ENCODE results near the gene TASL.
"Not testable (repeated sequence)": the region's sequence is repeated elsewhere in the genome, so short reads cannot be mapped to it uniquely, and the experiment has no call there.

Gene TASL, protein sequence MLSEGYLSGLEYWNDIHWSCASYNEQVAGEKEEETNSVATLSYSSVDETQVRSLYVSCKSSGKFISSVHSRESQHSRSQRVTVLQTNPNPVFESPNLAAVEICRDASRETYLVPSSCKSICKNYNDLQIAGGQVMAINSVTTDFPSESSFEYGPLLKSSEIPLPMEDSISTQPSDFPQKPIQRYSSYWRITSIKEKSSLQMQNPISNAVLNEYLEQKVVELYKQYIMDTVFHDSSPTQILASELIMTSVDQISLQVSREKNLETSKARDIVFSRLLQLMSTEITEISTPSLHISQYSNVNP

DNA sequence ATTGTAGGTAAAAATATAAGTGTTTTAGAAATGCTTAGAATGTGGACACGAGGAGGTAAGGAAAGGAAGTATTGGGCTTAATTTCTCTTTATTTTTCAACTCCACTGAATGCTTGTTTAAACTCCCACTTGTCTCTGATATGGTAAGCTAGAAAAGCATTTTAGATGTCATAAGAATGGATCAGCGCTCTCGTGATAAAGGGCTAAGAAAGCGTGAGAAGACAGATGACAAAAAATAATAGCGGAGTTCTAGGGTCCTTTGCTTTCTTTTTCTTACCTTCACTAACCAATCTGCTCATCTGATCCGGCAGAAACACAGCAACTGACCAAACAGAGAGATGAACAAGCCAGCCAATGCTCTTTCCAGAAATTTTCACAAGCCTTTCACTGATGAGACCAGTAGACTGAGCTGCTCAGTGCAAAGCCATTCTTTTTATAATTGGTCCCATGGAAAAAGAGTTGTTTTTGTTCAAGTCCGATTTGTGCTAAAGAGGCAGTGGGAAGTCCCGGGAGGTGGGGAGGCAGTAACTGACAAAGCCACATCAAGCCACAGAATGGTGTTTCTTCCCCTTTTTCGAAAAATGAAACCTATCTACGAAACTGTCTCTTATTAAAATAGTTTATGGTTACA is at the start of gene TASL:
TASL (minus strand) TSS at position 405 of the 630 bp plus-strand sequence. CDS start 17,411 bp downstream, outside the sequence.
- DNase-seq, result peak; percentile 72

DNA sequence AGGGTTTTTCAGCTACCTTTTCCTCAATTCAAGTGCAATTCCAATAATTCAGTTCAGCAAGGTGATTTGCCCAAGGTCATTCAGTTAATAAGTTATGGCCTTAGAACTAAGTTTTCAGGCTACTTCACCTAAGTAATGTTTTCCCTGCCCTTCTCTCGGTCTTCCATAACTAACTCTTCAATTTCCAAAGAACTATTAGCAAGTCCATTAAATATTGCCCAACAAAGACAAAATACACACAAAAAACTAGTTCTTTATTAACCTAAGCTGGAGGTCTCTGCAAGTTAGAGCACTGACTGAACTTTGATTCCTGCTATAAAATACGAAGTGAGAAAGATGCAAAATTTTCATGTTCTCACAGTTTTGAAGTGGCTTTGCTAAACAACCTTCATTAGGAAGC is 48.8 kb upstream of the TASL start:
- no peak for DNase-seq

DNA sequence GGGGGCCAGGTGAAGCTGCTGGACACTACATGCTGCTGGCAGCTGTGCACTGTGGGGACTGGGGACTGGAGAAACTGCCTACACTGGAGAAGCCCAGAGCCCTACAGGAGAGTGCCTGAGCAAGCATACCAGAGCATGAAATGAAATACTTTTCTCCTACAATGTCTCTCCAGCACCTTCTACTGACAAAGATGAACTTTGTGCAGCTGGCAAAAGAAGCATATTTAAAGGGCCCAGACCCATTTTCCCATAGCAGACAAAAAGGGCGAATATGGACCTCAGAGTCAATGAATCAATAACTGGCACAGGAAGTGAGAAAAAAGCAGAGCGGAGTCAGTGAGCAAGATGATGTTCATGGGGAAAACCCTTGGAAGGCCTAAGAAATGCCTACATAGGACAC is 44.8 kb upstream of the TASL start:
- no peak for DNase-seq

DNA sequence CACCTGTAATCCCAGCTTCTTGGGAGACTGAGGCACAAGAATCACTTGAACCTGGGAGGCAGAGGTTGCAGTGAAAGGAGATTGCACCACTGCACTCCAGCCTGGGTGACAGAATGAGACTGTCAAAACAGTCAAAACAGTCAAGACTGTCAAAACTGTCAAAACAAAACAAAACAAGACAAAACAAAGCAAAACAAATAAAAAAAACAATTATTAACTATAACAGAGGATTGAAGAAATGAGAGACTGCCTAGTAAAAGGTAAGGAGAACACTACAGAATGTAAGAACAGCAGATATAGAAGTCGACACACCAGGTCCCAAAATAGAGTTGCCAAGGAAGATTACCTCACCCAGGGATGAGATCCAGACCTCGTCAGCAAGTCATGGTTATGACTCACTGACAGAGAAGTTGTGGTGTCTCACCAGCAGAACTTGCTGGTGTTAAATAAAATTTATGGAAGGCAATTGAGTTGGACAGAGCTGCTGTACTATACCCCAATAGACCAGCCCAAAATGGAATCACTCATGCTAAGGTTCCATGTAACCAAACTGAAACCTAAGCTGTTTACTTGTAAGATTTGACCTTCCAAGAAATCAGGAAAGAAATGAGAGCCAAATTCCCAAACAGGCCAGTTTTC is 43.5 kb upstream of the TASL start:
- DNase-seq, result peak; percentile 15

DNA sequence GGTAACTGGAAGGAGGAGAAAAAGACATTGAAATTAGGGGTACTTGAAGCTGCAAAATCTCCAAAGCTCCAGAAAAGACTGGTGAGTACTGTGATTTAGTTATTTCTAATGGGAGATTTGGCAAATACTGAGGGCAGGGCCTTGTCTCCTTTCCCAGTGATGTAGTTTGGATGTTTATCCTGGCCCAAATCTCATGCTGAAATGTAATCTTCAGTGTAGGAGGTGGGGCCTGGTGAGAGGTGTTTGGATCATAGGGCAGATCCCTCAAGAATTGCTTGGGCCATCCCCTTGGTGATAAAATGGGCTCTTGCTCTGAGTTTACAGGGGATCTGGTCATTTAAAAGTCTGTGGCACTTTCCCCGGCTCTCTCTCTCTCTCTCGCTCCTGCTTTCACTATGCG is 42.6 kb upstream of the TASL start:
- no peak for DNase-seq

DNA sequence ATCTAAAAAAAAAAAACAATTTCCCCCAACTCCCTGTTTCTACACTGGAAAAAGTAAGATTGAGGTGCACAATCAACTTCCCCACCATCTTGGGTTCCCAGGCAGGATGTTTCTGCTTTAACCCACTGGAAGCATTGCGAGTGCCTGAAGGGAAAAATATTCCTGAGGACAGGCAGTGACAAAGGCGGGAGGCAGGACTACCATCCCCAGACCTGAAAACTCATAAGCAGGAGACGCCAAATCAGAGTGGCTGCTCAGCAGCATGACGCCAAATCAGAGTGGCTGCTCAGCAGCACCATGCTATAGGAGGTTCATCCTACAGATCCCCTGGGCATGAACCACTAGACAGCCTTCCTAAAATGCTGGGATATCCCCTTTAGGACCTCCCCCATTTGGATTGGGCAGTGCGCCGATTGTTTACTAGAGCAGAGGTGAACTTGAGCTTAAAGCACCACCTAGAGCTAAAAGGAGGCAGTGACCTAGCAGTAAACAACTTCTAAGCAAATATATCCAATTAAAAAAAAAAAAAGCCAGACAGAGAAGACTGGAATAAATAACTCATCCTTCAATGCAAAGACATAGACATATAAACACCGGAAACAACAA is 40.7 kb upstream of the TASL start:
- no peak for DNase-seq

DNA sequence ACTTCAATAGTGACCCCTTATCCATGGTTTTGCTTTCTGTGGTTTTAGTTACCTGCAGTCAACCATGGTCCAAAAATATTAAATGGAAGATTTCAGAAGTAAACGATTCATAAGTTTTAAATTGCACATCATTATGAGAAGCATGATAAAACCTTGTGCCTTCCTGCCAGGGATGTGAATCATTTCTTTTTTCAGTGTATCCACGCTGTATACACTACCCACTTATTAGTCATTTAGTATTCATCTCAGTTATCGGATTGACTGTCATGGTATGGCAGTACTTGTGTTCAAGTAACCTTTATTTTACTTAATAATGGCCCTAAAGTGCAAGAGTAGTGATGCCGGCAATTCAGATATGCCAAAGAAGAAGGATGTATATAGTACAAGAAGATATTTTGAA is 37.7 kb upstream of the TASL start:
- no peak for DNase-seq

DNA sequence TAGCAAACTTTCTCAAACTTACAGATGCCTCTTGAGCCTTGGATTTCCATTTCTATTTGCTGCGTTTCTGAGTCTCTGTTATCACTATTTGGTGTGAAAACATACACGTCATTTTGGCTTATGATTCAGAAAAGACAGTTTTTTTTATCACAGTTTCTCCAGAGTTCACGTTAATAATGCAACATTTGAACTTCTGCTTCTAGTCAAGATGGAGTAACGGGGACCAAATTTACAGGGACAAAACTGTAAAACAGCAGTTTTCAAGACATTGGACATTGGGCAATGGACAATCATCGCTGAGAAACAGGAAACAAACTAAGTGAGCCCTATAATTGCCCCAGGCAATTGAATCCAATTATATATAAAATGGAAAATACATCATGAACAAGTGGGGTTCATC is 36.2 kb upstream of the TASL start:
- no peak for DNase-seq

DNA sequence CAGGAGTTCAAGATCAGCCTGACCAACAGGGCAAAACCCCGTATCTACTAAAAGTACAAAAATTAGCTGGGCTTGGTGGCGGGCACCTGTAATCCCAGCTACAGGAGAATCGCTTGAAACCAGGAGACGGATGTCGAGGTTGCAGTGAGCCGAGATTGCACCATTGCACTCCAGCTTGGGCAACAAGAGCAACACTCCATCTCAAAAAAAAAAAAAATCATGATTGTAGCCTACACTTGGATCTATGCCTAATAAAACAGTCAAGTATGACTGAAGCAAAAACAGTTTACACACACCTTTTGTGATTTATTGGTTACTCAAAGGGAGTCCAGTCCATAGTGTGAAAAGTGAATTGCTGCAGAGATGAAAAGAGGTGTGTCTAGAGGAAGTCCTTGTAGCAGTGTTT is 34.7 kb upstream of the TASL start:
- no peak for DNase-seq

DNA sequence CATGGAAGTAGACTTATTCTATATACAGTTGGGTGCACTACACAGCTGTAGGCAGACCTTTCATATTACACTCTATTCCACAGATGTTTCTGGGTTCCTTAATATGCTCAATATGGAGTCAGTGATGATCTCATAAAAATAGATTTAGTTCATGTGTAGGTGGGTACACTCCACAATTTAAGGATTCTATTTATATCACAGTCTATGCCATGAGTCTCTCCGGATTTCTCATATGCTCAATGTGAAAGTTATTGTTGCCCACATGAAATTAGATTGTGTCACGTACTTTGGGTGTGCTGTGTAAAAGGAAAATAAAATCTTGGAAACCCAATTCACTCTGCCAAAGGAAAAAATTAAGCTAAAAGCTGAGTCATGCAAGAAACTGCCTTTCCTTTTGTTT is 32.5 kb upstream of the TASL start:
- DNase-seq, result no peak

DNA sequence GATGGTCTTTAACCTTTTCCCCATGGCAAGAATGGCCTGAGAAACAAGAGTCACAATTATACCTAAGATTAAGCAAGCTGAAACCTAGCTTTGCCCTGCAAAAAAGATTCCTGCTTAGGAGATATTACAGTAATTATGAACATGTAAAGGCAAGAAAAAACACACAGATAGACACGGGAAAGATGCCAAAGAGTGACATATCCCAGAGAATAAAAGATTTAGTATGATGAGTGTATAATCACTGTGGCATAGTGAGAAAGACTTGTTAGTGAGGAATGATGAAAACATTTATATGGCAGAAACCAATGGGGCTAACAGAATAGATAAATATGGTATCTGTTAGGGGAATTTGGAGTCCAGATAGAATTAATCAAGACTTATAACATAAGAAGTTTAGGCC is 29.6 kb upstream of the TASL start:
- no peak for DNase-seq

DNA sequence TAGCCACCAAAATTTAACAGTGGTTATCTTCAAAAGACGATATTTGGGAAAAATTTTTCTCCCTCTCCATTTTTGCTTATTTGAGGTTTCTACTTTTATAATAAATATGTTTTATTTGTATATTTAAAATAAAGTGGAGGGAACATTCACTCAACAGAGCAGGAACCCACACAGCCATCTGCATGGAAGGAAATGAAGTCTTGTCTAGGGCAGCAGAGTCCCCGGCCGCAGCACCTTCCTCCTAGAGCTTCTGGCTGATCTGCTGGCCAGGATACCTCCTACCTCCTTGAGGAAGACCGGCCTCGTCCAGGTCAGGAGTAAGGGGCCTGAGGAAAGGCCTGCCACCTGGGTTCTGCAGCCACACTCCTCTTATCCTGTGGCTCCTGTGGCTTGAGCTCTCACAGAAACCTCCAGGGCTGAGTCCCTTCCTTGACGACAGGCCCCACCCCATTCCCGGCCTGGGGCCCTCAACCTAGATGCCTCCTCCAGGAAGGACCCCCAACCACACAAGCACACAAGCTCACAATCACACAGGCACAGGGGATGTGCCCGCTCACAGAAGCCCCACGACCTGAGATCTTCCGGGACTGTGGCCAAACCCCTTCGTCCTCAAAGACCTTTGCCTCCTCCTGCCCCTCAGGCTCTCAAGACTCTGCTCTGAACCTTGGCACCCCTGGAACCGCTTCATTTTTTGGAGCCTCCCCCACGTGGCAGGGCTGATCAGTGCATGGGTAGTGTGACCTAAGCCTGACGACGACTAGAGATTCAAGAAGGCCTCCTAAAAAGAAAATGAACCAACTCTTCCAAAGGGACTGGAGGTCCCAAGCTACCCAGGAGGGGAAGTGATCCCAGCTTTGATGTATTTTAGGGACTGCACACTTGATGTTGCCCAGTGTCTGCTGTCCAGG is 23.0 kb upstream of the TASL start:
- DNase-seq, result not testable (repeated sequence)

DNA sequence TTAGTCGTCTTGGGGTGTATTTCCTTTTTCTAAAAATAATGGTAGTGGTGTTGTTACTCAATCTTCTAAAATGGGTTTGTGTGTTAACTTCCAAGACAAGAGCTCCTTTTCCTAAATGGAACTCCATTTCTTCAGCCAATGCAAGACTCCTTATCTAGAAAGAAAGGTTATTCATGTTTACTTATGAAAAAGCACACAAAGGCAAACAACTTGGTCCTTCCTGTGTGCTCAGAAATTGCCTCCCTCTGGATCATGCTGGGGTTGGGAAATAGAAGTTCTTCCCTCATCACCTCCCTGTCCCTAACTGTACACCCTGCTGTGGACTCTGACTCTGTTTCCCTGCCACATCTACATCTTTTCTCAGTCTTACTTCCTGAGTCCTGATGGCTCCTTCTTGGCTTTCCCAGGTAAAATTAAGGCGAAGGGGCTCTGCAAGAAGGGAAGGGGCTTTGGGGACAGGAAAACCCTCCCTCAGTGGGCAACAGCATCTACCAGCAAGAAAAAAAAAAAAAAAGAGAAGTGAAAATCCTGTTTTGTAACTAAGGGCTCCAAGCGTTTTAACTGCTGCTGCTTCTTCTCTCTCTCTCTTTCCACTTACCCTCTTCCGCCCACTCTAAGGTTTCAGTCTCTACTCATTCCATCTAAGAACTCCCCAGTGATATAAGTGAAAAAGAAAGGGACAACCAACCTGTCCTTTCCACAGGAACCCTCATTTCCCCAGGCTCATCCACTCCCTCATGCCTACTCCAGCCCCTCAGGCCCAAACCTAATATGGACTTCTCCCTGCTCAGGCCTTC is 19.8 kb upstream of the TASL start:
- DNase-seq, result no peak

DNA sequence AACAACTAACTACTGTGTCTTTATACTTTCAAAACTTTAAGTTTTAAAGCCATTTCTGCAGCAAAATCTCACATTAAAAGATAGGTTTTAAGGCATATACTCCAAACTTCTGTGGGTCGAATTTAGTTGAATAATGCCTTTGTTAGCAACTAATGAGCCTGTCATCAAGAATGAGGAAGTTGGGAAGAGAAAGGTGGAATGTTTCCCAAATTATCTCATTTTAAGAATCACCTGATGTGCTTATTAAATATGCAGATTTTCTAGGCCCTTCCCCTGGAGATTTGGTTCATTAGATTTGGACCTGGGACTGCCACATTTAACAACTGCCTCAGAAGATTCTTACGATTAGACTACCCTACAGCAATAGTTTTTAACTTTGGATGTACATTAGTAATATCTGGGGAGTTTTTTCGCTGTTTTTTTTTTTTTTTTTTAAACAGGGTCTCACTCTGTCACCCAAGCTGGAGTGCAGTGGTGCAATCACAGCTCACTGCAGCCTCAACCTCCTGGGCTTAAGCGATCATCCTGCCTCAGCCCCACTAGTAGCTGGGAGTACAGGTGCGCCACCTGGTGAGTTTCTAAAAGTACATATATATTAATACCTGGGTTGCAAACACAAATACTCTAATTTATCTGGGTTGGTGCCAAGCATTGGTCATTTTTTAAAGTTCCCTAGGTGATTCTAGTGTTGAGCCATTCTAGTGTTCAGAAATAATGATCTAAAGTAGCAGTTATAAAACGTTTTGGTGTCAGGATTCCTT is 16.1 kb upstream of the TASL start:
- DNase-seq, result no peak

DNA sequence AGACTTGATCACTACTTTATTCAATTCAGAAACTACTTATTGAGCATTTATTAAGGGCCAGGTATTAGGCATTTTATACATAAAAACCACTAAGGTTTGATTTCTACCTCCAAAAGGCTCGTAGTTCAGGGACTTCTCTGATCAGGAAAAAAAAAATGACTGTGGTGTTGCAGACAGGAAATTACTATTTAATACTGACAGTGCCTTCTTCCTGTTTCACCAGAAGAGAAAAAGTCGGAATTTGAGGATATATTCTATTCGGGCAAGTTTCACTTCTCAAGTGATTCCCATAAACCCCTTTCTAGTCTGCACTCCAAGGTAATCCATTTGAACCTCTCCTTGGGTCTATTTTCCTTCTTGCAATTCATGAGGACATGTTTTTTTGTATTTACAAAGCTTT is 15.3 kb upstream of the TASL start:
- no peak for DNase-seq

DNA sequence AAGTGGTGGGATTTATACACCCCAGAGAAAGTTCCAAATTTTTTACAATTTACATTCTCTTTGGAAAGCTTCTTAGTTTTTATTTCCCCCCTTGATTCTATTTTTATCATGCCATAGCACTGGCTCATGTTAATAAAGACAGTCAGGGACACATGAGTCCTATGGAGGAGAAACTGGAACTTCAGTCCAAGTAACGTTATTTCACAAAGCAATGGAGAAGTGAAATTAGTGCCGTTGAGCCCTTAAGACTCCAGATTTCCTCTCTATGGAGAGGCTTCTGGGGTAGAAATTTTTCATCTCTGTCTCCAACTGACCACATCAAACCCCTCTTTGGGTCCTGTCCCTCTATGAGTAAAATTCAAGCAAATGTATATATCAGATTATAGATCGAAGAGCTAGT is 12.8 kb upstream of the TASL start:
- no peak for DNase-seq

DNA sequence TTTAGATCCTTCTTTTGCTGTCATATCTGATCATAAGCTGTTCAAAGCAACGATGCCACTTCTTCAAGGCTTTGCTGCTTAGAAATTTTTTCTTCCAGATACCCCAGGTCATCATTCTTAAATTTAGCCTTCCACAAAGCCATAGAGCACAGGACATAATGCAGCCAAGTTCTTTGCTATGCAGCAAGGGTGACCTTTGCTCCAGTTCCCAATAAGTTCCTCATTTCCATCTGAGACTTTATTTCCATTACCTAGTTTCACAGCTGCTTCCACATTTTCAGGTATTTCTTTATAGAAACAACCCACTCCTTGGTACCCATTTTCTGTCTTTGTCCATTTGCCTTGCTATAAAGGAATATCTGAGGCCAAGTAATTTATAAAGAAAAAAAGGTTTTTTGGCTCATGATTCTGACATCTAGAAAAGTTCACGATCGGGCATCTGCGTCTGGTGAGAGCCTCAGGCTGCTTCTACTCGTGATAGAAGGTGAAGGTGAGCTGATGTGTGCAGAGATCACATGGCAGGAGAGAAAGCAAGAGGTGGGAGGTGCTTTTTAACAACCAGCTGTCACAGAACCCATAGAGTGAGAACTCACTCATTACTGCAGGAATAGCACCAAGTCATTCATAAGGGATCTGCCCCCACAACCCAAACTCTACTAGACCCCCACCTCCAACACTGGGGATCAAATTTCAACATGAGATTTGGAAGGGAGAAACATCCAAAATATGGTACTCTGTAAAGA is 11.8 kb upstream of the TASL start:
- DNase-seq, result no peak

DNA sequence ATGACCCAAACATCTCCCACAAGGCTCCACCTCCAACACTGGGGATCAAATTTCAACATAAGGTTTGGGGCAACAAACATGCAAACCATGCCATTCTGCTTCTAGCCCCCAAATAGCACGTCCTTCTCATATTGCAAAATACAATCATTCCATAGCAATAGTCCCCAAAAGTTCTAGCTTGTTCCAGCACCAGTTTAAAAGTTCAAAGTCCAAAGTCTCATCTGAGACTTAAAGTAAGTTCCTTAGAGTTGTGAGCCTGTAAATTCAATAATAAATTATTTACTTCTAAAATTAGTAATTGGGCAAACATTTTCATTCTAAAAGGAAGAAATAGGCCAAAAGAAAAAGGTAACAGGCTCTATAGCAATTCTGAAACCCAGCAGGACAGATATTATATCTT is 8.9 kb upstream of the TASL start:
- no peak for DNase-seq

DNA sequence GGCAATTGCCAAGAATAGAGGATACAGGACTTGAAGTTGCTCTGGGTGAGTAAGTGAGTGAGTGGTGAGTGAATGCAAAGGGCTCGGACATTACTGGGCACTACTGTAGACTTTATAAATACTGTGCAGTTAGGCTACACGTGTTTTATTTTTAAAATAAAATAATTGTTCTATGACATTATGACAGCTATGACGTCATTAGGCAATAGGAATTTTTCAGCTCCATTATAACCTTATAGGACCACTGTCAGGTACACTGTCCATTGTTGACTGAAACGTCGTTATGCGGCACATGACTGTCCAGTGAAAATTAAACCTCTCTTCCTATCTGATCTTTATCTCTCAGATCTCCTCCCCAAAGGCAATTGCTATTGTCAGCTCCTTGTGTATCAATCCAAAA is 5.1 kb upstream of the TASL start:
- no peak for DNase-seq

DNA sequence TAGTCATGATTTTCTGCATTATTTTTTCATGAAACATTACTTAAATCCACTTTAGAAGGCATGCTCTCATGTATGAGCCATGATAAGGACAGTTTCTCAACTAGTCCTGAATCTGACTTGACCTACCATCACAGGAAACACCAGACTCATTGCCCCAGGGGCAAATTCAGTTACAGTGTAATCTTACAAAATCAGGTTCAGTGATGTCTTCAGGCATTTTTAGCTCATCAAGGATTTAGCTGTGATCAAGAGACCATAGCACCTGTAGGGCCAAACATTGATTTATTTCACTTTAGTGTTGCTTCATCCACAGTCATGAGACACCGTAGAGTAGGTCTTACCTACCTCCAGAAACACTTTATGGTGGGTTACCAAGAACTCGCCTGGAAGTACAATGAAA is 3.1 kb upstream of the TASL start:
- DNase-seq, result no peak

DNA sequence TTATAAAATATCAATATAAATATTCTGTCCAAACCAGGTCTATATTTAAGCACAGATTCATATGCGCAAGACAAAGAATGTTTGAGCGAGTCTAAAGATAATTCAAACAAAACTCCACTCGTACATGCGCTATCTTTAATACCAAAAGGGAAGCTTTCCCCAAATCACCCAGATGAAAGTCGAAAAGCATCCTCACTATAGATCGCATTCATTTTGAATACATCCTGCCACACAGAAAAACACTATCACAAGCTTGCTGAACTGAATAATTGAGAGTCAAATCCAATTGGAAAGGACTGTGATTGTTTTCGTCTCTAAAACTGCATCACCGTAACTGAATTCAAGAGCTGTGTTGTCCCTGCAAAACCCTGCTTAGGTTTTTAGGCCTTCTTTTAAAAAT is 685 bp downstream of the TASL start:
- DNase-seq, result no peak
